ENCODE results near the gene FGF1.

GRCh38 chr5:142637871-142638270 is 48.0 kb downstream of the FGF1 start:
- no peak for TF ChIP-seq EZH2phosphoT487 (IDR thresholded peaks at IDR 0.05; ENCODE audit: borderline replicate concordance)
- TF ChIP-seq, protein P1, sequence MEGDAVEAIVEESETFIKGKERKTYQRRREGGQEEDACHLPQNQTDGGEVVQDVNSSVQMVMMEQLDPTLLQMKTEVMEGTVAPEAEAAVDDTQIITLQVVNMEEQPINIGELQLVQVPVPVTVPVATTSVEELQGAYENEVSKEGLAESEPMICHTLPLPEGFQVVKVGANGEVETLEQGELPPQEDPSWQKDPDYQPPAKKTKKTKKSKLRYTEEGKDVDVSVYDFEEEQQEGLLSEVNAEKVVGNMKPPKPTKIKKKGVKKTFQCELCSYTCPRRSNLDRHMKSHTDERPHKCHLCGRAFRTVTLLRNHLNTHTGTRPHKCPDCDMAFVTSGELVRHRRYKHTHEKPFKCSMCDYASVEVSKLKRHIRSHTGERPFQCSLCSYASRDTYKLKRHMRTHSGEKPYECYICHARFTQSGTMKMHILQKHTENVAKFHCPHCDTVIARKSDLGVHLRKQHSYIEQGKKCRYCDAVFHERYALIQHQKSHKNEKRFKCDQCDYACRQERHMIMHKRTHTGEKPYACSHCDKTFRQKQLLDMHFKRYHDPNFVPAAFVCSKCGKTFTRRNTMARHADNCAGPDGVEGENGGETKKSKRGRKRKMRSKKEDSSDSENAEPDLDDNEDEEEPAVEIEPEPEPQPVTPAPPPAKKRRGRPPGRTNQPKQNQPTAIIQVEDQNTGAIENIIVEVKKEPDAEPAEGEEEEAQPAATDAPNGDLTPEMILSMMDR (conservative IDR thresholded peaks at IDR 0.05; ENCODE audit: low read length) = no peak

Data from Loucy (cell line).